OCI-LY1 (cell line): ENCODE results near the gene SLCO2A1.

Experiments
- CTCF ChIP-seq: fragments of 200-600 bp; sonication (generic), shearing (Covaris generic); IDR thresholded peaks from 2 replicates; pipeline ENCODE4 v1.5.1; 2017; ENCODE audit warnings: mild to moderate bottlenecking, antibody characterized with exemption, low read length, moderate library complexity, mixed read lengths
- EZH2 ChIP-seq: fragments of 200-600 bp; sonication (generic), shearing (Covaris generic); IDR thresholded peaks from 2 replicates; pipeline ENCODE4 v1.8.0; 2017; ENCODE audit warnings: borderline replicate concordance, mixed run types, mild to moderate bottlenecking, antibody characterized with exemption, low read length, moderate library complexity, mixed read lengths

- no peak for TF ChIP-seq CTCF
- no peak for TF ChIP-seq EZH2
Observed at GRCh38 chr3:133967992-133968892, 61.5 kb downstream of the SLCO2A1 start.
